Stimulated activated CD4-positive, alpha-beta T cell treated with anti-CD3 and anti-CD28 coated beads, TNF-alpha, amount 100 ng/mL, for 4 hours (primary cell): ENCODE results near the gene KCNH1.
A peak's percentile ranks its signal among the peaks of the same experiment; 100 is the strongest.

Experiments
- DNase-seq, 3 experiments: peaks; one replicate each; pipeline ENCODE4 v3.0.0-alpha.2; 2020; ENCODE audit warnings: low read depth in 3 of 3

KCNH1 gene

DNA sequence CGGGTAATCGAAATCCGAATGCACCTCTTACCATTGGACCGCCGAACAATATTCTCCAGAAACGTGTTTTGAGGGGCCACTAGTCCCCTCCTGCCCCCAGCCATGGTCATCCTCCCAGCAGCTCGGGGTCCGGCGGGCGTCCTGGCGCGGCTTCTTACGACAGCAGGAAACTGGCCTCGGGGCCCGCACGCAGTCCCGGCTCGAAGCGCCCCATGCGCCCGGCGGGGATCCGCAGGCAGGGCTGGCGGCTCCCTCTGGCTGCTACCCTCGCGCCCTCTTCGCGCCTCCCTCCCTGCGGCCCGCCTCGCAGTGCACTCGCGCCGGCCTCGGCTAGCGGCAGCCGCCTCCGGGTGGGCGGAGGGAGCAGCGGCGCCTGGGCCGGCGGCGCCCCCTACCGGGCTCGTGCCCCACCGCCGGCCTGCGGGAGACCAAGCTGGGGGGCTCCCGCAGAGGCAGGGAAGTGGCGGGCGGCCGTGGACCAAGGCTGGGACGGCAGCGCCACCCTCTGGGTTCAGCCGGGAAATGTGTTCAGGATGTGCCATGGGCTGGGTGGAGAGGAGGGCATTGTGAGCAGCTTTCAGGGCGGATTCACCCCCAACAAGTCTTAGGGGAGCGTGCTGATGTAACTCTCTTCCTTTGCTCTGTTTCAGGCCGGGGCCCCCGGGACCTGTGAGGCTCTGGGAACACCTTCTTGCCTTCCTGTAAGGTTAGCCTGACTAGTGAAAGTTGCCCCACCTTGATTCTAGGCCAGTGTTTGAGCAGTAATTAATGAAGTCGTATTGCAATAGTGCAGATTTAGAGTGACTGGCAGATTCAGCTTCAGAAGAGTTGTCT is at the start of gene KCNH1:
Gene KCNH1 (minus strand): TSS at position 313 of the 834 bp plus-strand sequence. CDS start 203 bp downstream, at position 110.
- DNase-seq: peak; percentile 53 to 58 (median 53)

GRCh38 chr1:211182746-211183145 is 48.8 kb upstream of the KCNH1 start:
- no peak for DNase-seq

DNA sequence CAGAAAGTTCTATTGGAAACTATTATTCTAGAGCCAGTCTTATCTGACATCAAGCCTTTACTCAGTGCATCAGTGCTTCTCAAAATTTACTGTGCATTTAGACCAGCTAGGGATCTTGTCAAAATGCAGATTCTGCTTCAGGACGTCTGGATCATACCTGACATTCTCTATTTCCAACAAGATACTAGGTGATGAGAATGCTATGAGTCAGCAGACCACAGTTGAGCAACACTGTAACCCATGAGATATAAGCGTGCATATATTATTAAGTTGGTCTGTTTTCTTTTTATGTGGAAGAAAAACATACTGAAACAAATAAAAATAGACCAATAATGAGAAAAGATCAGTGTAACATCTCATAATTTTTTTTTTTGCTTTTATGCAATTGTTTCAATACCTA is 40.4 kb upstream of the KCNH1 start:
- no peak for DNase-seq

GRCh38 chr1:211172657-211173056 is 38.7 kb upstream of the KCNH1 start:
- DNase-seq: no peak

DNA sequence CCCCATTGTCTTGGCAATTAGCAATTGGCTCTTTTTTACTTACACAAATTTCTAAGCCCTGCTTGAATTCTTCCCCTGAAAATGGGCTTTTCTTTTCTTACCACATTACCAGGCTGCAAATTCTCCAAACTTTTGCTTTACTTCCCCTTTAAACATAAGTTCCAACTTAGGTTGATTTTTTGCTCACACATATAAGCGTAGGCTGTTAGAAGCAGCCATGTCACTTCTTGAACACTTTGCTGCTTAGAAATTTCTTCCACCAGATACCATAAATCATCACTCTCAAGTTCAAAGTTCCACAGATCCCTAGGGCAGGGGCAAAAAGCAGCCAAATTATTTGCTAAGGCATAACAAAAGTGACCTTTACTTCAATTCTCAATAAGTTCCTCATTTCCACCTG is 35.4 kb upstream of the KCNH1 start:
- no peak for DNase-seq

DNA sequence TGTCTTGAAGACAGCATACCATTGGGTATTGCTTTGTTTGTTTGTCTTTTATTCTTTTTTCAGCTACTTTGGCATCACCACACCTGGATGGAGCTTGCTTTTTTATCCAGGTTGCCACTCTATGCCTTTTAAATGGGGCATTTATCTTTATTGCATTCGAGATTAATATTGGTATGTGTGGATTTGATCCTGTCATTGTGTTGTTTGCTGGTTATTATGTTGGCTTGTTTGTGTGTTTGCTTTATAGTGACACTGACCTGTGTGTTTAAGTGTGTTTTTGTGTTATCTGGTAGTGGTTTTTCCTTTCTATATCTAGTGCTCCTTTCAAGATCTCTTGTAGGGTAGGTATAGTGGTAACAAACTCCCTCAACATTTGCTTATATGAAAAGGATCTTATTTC is 24.9 kb upstream of the KCNH1 start:
- no peak for DNase-seq

- DNase-seq: no peak
These were observed 21.1 kb upstream of the KCNH1 start for GRCh38 chr1:211155040-211155439.

DNA sequence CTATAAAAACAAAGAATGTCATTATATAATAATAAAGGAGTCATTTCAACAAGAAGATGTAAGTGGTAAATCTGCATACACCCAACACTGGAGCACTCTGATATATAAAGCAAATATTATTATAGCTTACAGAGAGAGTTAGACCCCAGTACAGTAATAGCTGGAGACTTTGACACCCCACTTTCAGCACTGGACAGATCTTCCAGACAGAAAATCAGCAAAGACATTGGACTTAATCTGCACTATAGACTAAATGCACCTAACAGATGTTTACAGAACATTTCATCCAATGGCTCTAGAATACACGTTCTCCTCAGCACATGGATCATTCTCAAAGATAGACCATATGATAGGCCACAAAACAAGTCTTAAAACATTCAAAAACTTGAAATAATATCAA is 20.0 kb upstream of the KCNH1 start:
- no peak for DNase-seq

DNA sequence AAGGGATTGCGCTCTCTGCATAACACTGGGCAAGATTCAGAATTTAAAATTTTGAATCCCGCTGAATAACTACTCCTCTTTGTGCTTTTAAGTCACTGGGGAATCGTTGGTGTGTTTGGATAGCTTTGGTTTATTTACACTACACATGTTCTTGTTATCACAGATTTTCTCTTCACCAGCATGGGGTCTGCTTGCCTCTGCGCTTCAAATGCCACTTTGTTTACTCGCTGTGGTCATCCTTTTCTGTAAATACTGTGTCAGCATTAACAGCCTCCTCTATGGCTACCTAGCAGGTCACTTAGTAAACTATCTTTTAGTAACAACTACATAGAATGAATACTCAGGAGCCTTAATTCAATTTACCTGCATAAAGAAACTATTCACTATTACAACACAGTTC is 14.4 kb upstream of the KCNH1 start:
- DNase-seq: no peak

GRCh38 chr1:211145944-211146343 is 12.0 kb upstream of the KCNH1 start:
- no peak for DNase-seq

DNA sequence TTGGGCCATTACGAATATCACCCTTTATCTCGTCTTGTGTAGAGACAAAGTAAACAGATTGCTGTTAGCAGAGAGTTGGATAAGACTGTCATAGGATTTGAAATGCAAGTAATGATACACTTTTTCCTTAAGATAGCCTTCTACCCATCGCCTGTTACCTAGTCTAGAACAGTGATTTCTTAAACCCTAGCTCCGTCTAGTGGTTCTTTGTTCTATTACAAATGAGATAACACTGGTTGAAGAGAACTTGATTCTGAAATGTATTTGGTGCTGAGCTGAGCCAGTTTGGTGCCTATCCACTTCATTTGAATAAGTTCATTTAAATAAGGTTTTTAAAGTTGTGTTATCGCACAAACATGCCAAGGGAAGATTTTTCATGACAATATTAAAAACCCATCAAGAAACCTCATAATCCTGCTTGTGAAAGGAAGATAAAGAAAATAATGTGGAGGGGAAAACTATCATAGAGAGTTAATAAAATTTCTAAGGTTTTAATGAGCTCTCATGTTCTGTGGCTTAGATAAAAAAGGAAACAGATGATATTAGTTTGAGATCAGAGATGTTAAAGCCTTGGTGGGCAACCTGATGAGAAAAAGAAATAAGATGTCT is 1.5 kb upstream of the KCNH1 start:
- DNase-seq: no peak

DNA sequence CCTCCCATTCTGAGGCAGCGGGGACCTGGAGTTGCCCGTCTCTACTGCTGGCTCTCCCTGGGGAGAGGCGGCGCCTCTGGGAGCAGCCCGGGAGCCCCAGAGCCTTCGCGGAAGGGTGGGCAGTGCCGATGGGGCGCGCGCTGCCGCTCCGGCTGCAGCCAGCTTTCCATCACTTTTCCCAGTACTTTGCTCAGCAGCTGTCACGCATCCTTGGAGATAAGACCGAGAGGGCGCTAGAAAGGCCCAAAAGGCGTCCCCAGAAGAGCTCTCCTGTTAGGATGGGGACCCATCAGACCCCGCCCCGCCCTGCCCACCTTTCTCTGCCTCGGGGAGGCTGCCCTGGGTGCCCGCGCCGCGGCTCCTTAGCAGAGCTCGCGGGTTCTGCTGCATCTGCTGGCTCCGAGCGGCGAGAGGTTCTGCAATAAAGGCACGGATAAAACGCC is 534 bp downstream of the KCNH1 start:
- DNase-seq: peak in 1 of 3 experiments; percentile 8

GRCh38 chr1:211132721-211133392 is 1.1 kb downstream of the KCNH1 start:
- no peak for DNase-seq

- no peak for DNase-seq
These were observed 4.2 kb downstream of the KCNH1 start for GRCh38 chr1:211129776-211130175.

DNA sequence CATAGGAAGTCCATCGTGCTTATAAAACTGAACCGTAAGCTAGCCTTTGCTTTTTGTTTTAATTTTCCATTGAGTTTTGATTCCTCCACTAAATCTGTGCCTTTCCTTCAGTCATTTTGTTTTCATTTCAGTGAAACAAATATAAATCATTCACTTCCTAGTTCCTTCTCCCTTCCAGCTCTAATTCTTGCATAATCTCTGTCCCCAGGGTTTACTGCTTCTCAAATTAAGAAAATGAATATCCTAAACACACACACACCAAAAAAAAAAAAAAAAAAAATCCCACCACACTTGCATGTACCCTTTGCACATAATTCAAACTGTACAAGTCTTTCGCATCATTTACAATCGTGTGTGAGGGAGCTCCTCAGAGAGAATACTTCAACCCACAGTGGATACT is 6.8 kb downstream of the KCNH1 start:
- DNase-seq: no peak

DNA sequence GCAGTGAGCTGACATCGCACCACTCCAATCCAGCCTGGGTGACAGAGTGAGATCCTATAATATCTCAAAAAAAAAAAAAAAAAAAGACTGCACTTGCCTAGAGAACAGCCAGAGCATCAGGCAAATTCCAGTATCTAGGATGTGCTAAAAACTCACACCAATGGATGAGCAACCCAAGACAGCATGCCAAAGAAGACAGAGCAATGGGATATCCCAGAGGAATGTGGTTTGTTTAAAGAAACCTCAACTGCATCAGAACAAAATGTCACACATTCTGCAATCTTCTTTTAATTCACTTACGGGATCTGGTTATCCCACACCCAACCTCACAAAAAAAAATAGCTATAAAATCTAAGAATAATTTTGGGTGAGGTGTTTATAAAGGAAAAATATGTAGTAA is 7.3 kb downstream of the KCNH1 start:
- no peak for DNase-seq

DNA sequence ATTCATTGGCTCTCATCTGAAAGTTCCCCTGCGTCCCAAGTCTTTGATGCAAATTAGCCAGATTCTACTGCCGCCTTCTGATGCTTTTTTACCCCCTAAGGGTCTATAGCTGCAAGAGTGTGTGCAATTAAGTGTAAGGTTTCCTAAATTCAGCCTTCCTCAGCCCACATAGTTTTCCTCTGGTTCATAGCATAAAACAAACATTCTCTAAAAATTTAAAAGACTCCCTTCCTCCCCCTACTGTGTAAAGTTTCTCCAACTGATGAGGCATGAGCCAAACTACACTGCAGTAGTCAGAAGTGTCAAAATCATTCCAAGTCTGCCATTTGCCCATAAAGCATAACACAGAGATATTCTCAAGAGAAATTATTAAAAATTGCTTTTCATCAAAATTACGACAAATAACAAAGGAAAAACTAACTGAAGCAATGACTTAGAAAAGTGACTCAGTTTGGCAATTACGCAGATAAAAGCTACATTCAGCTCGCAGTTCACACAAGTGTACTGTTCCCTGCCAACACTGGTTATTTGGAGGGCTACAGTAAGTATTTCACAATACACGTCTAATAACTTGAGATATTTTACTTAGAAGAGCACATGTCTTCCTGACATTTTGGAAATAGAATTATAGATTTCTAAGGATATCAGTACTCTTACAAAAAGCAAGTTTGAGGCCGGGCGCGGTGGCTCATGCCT is 15.4 kb downstream of the KCNH1 start:
- no peak for DNase-seq

- no peak for DNase-seq
These were observed 19.5 kb downstream of the KCNH1 start for GRCh38 chr1:211114446-211114845.

- DNase-seq: no peak
These were observed 20.4 kb downstream of the KCNH1 start for GRCh38 chr1:211113566-211113965.

DNA sequence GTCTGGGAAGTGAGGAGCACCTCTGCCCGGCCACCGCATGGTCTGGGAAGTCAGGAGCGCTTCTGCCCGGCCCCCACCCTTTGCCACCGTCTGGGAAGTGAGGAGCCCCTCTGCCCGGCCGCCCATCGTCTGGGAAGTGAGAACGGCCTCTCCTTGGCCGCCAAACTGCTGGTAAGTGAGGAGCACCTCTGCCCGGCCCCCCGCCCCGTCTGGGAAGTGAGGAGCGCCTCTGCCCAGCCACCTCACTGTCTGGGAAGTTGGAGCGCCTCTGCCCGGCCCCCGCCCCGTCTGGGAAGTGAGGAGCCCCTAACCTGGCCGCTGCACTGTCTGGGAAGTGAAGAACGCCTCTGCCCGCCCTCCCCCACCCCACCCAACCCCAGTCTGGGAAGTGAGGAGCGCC is 22.6 kb downstream of the KCNH1 start:
- no peak for DNase-seq

- no peak for DNase-seq
These were observed 32.5 kb downstream of the KCNH1 start for GRCh38 chr1:211101481-211101880.

GRCh38 chr1:211099393-211099792 is 34.6 kb downstream of the KCNH1 start:
- DNase-seq: no peak
